Panc1 (cell line): Measurements from ENCODE around the gene SLC26A4. TPM values are rescaled to one million over a fixed set of nuclear protein-coding genes. Genes with fewer than 3 reads are reported as not detected.

Experiments
- ATAC-seq: fragments of 200-7000 bp; cut with Tn5 transposase; 2 replicates; pipeline ENCODE4 v1.9.1; 2020; ENCODE audit warnings: mild to moderate bottlenecking, moderate library complexity
- BruUV-seq: library from RNA; stranded (reverse); fragments of 400-500 nt; replicated peaks from 2 replicates; lab custom pipeline; 2021; lab: Mats Ljungman, UMichigan
- CTCF ChIA-PET: fragments of 300-600 bp; sonication (Branson Sonifier 250); formaldehyde crosslinking; loops from one replicate; lab custom pipeline; 2022; ENCODE audit warnings: antibody characterized with exemption; lab: Charles Lee
- POLR2A ChIA-PET: fragments of 300-600 bp; sonication (Branson Sonifier 250); formaldehyde crosslinking; loops from one replicate; lab custom pipeline; 2022; ENCODE audit warnings: antibody characterized with exemption; lab: Charles Lee
- DNase-seq: peaks from one replicate; pipeline ENCODE4 v3.0.0-alpha.2; 2010; ENCODE audit warnings: low read depth, low spot score
- H3K27ac ChIP-seq: 2 replicates; pipeline ENCODE4 v1.5.1; 2011; ENCODE audit warnings: mild to moderate bottlenecking, low read length, inconsistent platforms
- H3K27me3 ChIP-seq: fragments of 200-500 bp; sonication (Bioruptor generic); 2 replicates; pipeline ENCODE4 v1.6.0; 2014; ENCODE audit warnings: low read length, inconsistent platforms; ENCODE audit not compliant: control insufficient read depth, insufficient read depth
- H3K36me3 ChIP-seq: fragments of 200-500 bp; sonication (Bioruptor generic); 2 replicates; pipeline ENCODE4 v1.5.1; 2014; ENCODE audit warnings: inconsistent platforms, mild to moderate bottlenecking, low read length, moderate library complexity; ENCODE audit not compliant: control insufficient read depth, insufficient read depth
- H3K4me1 ChIP-seq: 2 replicates; pipeline ENCODE4 v1.5.1; 2011; ENCODE audit warnings: inconsistent platforms, mild to moderate bottlenecking, low read length, moderate library complexity; ENCODE audit not compliant: control insufficient read depth, insufficient read depth
- H3K4me3 ChIP-seq, 2 experiments: 2 replicates each; pipeline ENCODE4 v1.5.1; 2011 to 2012; ENCODE audit warnings: low read depth in 2 of 2, low read length in 2 of 2, mild to moderate bottlenecking in 2 of 2, inconsistent platforms in 1 of 2, moderate library complexity in 1 of 2
- H3K9me3 ChIP-seq: fragments of 200-500 bp; sonication (Bioruptor generic); 2 replicates; pipeline ENCODE4 v1.5.1; 2014; ENCODE audit warnings: low read depth, mild to moderate bottlenecking, inconsistent platforms, low read length, moderate library complexity; ENCODE audit not compliant: control insufficient read depth, insufficient read depth
- CTCF ChIP-seq: fragments of 450-650 bp; IDR thresholded peaks from 2 replicates; pipeline ENCODE4 v1.5.1; 2017; ENCODE audit warnings: mild to moderate bottlenecking
- POLR2AphosphoS5 ChIP-seq: IDR thresholded peaks from 2 replicates; pipeline ENCODE4 v1.6.1; 2012; ENCODE audit warnings: mild to moderate bottlenecking, low read depth, low read length, moderate library complexity
- REST ChIP-seq, 2 experiments: IDR thresholded peaks; 2 replicates each; pipeline ENCODE4 v1.6.1; 2011 to 2012; ENCODE audit warnings: low read depth in 2 of 2, control low read depth in 1 of 2, low read length in 1 of 2, mild to moderate bottlenecking in 1 of 2, moderate library complexity in 1 of 2; ENCODE audit not compliant: insufficient read depth in 1 of 2
- SIN3A ChIP-seq: IDR thresholded peaks from 2 replicates; pipeline ENCODE4 v1.6.1; 2012; ENCODE audit warnings: low read depth, mild to moderate bottlenecking, low read length, moderate library complexity, borderline replicate concordance; ENCODE audit not compliant: insufficient read depth
- TCF7L2 ChIP-seq: IDR thresholded peaks from 2 replicates; pipeline ENCODE4 v1.6.1; 2011; ENCODE audit warnings: mild to moderate bottlenecking, low read depth, low read length, inconsistent platforms
- in situ Hi-C: cut with HindIII; loops from 2 replicates; pipeline ENCODE4 v1.10.0; 2016; ENCODE audit warnings: low sequenced_read_pairs, low pct_unique_long_range_greater_than_20kb
- intact Hi-C: fragments of 100-400 bp; cut with micrococcal nuclease; formaldehyde crosslinking; loops from one replicate; pipeline ENCODE4 v1.10.0; 2022; ENCODE audit not compliant: unreplicated experiment
- total RNA-seq: library from RNA; stranded (reverse); gene quantifications from one replicate; pipeline ENCODE4 v1.2.1, GENCODE V29; 2021; ENCODE audit not compliant: unreplicated experiment

SLC26A4 gene
- total RNA-seq, 1 experiment from 2014 or later: 0.05 TPM

DNA sequence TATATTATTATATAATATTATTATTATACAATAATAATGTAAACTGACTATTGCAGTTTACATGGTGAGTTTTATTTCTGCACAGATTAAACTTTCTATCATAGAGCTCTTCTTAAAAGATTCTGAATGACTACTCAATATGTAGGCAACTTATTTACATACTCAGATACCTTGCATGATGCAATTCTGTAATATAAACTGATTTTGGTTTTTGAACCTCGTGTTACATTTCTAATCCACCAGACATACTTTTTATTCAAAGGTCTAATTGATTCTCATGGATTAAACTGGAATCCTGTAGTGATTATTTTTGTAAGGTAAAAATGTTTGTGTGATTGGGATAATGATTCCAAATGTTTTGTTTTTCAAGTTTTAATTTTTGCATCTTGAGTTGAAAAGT is 19.9 kb downstream of the SLC26A4 start:
- DNase-seq: no peak
- H3K4me1 ChIP-seq: no peaks in the 10 kb centered on the region
- no peaks in the 10 kb centered on the region; the same call in 1 of the 2 replicates for H3K27me3 ChIP-seq
- TF ChIP-seq SIN3A: no peak
- no peak for TF ChIP-seq POLR2AphosphoS5
- no peak for TF ChIP-seq TCF7L2
- no peak for TF ChIP-seq REST (IDR thresholded peaks at IDR 0.05; ENCODE audit: insufficient read depth in 1 of 2, low read depth in 2 of 2, low read length in 1 of 2)
- no peak for TF ChIP-seq CTCF
- no peaks in the 10 kb centered on the region for H3K9me3 ChIP-seq
- ChIA-PET POLR2A (interaction anchor here (0.5 kb wide), 1 partner anchor 512 kb away, joined by 3 read pairs; no protein-coding TSS in a partner anchor), CTCF (no interaction called here)
- no peak for ATAC-seq
- H3K36me3 ChIP-seq: no peaks in the 10 kb centered on the region
- no peak overlapping the region for H3K4me3 ChIP-seq
- BruUV-seq: no TSS peak
- in situ Hi-C loops (no loop called here), intact Hi-C loops (no loop called here)
- no peak overlapping the region for H3K27ac ChIP-seq

GRCh38 chr7:107682886-107683285 is 22.3 kb downstream of the SLC26A4 start:
- BruUV-seq: no TSS peak
- no peaks in the 10 kb centered on the region for H3K27me3 ChIP-seq
- intact Hi-C loops: no loop called here
- no peak overlapping the region for H3K27ac ChIP-seq
- ChIA-PET CTCF (no interaction called here), POLR2A (no interaction called here)
- H3K4me1 ChIP-seq: no peaks in the 10 kb centered on the region
- ATAC-seq (no peak), DNase-seq (no peak)
- in situ Hi-C loops: no loop called here
- TF ChIP-seq REST (IDR thresholded peaks at IDR 0.05; ENCODE audit: insufficient read depth in 1 of 2, low read depth in 2 of 2, low read length in 1 of 2): no peak
- TF ChIP-seq POLR2AphosphoS5: no peak
- TF ChIP-seq TCF7L2: no peak
- TF ChIP-seq CTCF: no peak
- no peak for TF ChIP-seq SIN3A
- no peaks in the 10 kb centered on the region for H3K9me3 ChIP-seq
- no peak overlapping the region for H3K4me3 ChIP-seq
- H3K36me3 ChIP-seq: no peaks in the 10 kb centered on the region
